ENCODE results near the gene SLC22A31.

GRCh38 chr16:89176147-89176690 lies 24.1 kb downstream of the SLC22A31 start:
- TF ChIP-seq GATA2 (IDR thresholded peaks at IDR 0.05; ENCODE audit: low read depth, low read length) (no peak), GATA3 (IDR thresholded peaks at IDR 0.05; ENCODE audit: low read depth, low read length) (no peak)

Measured in SH-SY5Y (cell line).